GM20000 (cell line): Measurements from ENCODE around the gene CTNND2.

ENCODE experiments used
- DNase-seq: peaks from one replicate; pipeline ENCODE4 v3.0.0; 2012; ENCODE audit warnings: low spot score
- TF ChIP-seq, protein P1 (sequence below): IDR thresholded peaks from 2 replicates; pipeline ENCODE4 v1.5.1; 2012; ENCODE audit warnings: mild to moderate bottlenecking, control low read depth; ENCODE audit errors: extremely low read depth, missing control alignments

CTNND2 gene

DNA sequence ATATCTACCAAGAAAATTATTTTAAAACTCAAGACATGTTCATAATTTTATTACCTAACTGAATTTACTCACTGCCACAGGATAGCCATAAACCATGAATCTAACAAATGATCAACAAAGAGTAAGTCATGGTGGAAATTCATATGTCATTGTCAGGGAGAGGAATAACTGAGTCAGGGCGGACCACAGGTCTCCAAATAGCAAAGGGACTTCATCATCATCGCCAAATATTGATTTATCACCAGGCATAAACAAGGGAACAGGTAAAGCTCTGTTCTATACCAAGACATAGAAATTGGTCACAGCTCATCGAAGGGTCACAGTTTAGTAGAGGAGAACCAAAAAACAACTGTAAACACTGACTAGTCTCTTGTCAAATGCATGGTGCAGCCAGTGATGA lies 94.8 kb downstream of the CTNND2 start:
- DNase-seq, result no peak
- TF ChIP-seq, protein P1, sequence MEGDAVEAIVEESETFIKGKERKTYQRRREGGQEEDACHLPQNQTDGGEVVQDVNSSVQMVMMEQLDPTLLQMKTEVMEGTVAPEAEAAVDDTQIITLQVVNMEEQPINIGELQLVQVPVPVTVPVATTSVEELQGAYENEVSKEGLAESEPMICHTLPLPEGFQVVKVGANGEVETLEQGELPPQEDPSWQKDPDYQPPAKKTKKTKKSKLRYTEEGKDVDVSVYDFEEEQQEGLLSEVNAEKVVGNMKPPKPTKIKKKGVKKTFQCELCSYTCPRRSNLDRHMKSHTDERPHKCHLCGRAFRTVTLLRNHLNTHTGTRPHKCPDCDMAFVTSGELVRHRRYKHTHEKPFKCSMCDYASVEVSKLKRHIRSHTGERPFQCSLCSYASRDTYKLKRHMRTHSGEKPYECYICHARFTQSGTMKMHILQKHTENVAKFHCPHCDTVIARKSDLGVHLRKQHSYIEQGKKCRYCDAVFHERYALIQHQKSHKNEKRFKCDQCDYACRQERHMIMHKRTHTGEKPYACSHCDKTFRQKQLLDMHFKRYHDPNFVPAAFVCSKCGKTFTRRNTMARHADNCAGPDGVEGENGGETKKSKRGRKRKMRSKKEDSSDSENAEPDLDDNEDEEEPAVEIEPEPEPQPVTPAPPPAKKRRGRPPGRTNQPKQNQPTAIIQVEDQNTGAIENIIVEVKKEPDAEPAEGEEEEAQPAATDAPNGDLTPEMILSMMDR, result no peak

DNA sequence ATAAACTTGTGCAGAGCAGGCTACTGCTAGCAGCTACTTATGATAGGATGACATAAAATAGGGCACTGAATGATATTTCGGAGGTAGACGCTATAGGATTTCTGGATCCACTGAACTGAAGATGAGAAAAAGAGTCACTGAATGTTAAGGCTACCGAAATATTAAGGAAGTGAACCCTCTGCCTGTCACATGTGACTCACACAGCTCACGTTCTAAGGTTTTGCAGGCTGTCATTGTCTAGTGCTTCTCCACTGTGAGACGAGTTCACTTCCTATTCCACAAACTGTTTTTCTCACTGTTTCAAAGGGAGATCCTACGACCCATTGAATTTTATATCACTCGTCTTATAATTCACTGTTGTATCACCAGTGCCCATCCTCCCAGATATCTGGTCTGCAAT lies 100.8 kb downstream of the CTNND2 start:
- TF ChIP-seq, protein P1, result no peak
- no peak for DNase-seq

DNA sequence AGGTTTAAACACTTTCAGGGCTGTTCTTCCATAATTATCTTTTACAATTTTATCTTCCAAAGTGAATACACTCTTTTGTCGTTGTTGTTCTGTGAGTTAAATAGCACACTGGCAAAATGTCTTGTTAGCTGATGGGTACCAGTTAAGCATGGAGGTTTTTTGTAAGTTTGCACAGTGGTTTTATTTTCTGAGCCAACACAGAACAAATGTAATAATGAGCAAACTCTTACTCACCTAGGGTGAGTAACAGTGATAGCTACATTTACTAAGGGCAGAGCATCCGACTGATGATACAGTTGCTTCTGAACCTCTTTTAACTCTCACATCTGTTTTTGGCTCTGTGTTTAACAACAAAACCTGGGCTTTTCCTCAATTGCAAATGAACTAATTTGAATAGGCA lies 103.2 kb downstream of the CTNND2 start:
- TF ChIP-seq, protein P1, result no peak
- no peak for DNase-seq

DNA sequence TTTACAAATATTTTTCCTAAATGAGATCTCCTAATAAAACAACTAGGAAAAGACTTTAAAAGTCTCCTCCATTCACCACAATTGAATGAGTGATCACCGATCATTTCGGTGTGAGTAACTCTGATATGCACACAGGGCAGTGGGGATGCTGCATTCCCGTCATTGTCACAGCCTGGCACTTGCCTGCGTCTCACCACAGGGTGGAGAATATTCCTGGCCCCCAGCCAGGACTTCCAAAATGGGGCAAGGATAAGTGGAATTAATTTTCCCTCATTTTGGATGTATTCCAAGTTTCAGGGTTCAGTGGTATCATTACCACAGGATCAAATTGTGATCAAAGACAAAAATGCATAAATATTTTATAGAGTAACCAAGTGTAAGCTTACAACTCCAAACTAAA lies 107.1 kb downstream of the CTNND2 start:
- DNase-seq, result no peak

DNA sequence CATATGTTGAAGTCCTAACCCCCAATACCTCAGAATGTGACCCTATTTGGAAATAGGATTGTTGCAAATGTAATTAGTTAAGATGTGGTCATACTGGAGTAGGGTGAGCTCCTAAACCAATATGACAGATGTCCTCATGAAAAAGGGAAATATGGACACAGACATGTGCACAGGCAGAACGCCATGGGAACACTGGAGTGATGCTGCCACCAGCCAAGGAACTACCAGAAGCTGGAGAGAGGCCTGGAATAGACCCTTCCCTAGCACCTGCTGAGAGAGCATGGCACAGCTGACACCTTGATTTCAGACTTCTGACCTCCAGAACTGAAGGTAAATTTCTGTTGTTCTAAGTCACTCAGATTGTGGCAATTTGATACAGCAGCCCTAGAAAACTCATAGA lies 110.8 kb downstream of the CTNND2 start:
- DNase-seq, result no peak

More for the DNA sequence above, 107.1 kb downstream of the CTNND2 start:
- TF ChIP-seq, protein P1, result no peak

DNA sequence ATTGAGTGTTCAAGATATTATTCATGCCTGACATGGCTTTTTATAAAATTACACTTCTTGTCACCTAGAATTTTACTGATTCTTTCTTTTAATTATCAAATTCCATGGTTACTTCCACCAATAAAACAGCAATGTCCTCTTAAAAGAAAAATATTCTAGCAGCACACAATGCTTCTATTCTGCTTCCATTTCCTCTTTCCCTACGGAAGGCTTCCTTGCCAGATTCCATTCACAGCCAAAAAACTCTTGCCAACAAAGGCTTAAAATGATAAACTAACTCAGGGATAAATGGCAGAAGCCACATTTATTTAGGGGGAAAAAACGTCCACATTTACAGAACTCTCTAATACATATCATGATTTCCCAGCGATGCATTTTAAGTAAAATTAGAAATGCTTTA lies 111.6 kb downstream of the CTNND2 start:
- DNase-seq, result no peak
- TF ChIP-seq, protein P1, result no peak

More for the DNA sequence above, 110.8 kb downstream of the CTNND2 start:
- TF ChIP-seq, protein P1, result no peak

DNA sequence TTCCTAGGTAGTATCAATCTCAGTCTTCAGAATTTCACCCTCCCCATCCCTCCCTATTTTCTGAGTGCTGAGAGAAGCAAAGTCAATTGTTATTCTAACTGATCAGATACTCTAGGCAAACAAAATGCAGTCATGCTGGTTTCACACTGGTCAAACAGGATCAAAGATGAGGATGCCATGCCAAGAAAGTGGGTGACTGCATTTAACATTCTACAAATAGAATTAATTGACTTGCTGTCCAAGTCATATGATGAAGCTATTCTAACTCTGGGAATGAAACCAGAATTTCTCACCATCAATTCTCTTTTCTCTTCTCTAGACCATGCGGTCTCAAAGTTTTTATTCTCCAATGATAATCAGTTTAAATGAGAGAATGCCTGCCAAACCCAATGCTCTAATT lies 112.5 kb downstream of the CTNND2 start:
- TF ChIP-seq, protein P1, result no peak
- DNase-seq, result no peak

DNA sequence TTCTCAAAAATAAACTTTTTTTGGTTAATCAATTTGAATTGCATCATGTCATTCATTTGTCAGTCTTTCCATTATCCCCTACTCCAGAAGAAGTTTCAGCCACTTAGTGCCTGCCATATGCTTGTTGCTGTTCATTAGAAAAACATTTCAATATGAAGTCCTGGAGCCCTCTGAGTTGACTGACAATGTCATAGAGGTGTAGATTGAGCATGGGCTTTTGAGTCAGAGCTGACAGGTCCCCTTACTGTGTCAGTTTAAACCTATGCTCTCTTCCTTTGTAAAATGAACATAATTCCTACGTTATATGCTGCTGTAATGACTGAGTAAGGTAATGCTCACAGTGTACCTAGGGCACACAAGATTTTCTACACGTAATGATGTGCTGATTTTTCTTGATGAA lies 114.0 kb downstream of the CTNND2 start:
- no peak for DNase-seq
- TF ChIP-seq, protein P1, result no peak
